ENCODE results near the gene DHX58. TPM values are rescaled to one million over a fixed set of nuclear protein-coding genes. Genes with fewer than 3 reads are reported as not detected.

Gene DHX58
- total and polyA plus RNA-seq, 4 donors, result 4.0 to 21.9 (median 12.2) TPM

DNA sequence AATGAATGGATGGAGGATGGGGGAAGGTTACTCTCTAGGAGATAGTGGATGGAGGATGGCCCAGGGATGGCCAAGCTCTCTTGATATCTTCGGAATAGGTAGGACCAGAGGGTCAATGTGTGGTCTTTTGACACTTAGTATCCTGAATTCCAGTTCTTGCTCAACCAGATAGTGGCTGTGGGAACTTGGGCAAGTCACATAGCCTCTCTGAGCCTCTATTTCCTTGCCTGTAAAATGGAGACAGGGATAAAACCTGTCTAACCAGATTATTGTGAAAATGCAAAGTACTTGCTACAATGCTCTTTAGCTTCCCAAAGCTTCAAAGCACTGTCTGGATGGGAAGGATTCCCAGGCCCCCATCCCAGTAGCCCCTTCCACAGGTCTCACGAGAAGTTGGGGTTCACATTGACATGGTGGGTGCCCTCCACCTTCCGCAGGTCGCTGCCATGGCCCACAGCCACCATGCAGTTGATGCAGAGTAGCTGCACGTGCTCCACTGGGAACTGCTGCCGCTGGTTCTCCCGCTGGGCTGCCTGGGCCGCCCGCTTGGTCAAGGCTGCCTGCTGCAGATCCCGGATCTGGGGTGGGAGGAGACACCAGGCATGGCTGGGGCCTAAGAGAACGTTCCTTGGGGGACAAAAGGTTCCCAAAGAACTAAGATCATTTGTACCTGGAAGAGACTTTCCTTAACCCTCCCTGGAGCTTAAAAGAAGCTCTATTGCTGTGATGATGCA is 9.1 kb downstream of the DHX58 start (continued):
- TF ChIP-seq, protein P1, sequence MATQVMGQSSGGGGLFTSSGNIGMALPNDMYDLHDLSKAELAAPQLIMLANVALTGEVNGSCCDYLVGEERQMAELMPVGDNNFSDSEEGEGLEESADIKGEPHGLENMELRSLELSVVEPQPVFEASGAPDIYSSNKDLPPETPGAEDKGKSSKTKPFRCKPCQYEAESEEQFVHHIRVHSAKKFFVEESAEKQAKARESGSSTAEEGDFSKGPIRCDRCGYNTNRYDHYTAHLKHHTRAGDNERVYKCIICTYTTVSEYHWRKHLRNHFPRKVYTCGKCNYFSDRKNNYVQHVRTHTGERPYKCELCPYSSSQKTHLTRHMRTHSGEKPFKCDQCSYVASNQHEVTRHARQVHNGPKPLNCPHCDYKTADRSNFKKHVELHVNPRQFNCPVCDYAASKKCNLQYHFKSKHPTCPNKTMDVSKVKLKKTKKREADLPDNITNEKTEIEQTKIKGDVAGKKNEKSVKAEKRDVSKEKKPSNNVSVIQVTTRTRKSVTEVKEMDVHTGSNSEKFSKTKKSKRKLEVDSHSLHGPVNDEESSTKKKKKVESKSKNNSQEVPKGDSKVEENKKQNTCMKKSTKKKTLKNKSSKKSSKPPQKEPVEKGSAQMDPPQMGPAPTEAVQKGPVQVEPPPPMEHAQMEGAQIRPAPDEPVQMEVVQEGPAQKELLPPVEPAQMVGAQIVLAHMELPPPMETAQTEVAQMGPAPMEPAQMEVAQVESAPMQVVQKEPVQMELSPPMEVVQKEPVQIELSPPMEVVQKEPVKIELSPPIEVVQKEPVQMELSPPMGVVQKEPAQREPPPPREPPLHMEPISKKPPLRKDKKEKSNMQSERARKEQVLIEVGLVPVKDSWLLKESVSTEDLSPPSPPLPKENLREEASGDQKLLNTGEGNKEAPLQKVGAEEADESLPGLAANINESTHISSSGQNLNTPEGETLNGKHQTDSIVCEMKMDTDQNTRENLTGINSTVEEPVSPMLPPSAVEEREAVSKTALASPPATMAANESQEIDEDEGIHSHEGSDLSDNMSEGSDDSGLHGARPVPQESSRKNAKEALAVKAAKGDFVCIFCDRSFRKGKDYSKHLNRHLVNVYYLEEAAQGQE (IDR thresholded peaks at IDR 0.05), result no peak
- no peak for TF ChIP-seq NR2F2 (IDR thresholded peaks at IDR 0.05)

DNA sequence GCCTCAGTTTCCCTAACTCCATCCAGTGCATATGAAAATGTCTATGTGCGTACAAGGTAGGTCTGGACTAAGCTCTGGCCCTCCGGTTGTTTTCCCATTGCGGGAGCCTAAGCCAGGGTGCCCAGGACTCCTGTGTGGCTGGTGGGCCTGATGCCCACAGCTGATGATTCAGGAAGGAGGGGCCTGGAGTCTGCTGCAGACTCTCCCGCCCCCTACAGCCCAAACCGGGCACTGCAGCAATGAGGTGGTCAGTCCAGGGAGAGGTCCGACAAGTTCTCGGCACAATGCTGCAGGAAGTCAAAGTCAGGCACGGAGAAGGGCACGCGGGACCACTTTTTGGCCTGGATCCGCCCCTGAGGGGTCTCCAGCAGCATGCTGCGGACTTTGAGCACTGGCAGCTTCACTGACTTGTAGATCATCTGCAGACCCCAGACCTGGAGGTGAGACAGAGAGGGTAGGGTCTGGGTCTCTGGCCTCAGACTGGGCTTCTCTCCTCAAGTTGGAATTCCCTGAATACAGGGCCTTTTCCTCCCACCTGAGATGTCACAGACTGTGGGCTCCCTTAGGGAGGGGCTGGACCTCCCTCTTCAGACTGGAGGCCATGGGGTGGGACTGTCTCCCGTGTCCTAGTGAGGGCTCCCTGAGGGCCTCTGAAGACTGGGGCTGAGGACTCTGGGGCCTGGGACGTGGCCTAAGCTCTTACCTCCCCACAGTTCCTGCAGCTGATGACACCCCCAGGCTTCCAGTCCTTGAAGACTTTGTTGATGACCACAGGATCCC is 10.8 kb downstream of the DHX58 start:
- Histone ChIP-seq H3K9ac (ENCODE audit: low read depth in 1 of 2, low read length in 2 of 2) (no peak overlapping the region), H3K27ac (ENCODE audit: low read depth in 1 of 2, low read length in 2 of 2) (no peak overlapping the region), H3K9me3 (ENCODE audit: control insufficient read depth in 4 of 4, low read length in 3 of 4) (no peaks in the 10 kb centered on the region), H3K27me3 (ENCODE audit: control insufficient read depth in 4 of 4, insufficient read depth in 4 of 4, low read length in 3 of 4) (no peaks in the 10 kb centered on the region), H3K4me3 (ENCODE audit: low read depth in 1 of 3, low read length in 3 of 3) (no peak overlapping the region), H3K4me1 (ENCODE audit: control insufficient read depth in 4 of 4, insufficient read depth in 4 of 4, low read length in 3 of 4) (peaks cover 0 to 2% (median 0%) of the 10 kb centered on the region in 4 donors), H3K36me3 (ENCODE audit: control insufficient read depth in 4 of 4, insufficient read depth in 3 of 4, low read depth in 1 of 4, low read length in 3 of 4) (peaks cover 4 to 27% (median 11%) of the 10 kb centered on the region in 4 donors)
- TF ChIP-seq ATF3 (IDR thresholded peaks at IDR 0.05) (no peak), HNF4A (conservative IDR thresholded peaks at IDR 0.05) (no peak), RAD21 (IDR thresholded peaks at IDR 0.05) (peak; percentile 84 to 89)
- TF ChIP-seq, protein P2, sequence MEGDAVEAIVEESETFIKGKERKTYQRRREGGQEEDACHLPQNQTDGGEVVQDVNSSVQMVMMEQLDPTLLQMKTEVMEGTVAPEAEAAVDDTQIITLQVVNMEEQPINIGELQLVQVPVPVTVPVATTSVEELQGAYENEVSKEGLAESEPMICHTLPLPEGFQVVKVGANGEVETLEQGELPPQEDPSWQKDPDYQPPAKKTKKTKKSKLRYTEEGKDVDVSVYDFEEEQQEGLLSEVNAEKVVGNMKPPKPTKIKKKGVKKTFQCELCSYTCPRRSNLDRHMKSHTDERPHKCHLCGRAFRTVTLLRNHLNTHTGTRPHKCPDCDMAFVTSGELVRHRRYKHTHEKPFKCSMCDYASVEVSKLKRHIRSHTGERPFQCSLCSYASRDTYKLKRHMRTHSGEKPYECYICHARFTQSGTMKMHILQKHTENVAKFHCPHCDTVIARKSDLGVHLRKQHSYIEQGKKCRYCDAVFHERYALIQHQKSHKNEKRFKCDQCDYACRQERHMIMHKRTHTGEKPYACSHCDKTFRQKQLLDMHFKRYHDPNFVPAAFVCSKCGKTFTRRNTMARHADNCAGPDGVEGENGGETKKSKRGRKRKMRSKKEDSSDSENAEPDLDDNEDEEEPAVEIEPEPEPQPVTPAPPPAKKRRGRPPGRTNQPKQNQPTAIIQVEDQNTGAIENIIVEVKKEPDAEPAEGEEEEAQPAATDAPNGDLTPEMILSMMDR (IDR thresholded peaks at IDR 0.05; ENCODE audit: low read depth, low read length, missing input control), result peak; percentile 75
- DNase-seq (ENCODE audit: low spot score), result peak; percentile 86
- 62% methylated on average over 14 of the region's 14 CpGs for WGBS

DNA sequence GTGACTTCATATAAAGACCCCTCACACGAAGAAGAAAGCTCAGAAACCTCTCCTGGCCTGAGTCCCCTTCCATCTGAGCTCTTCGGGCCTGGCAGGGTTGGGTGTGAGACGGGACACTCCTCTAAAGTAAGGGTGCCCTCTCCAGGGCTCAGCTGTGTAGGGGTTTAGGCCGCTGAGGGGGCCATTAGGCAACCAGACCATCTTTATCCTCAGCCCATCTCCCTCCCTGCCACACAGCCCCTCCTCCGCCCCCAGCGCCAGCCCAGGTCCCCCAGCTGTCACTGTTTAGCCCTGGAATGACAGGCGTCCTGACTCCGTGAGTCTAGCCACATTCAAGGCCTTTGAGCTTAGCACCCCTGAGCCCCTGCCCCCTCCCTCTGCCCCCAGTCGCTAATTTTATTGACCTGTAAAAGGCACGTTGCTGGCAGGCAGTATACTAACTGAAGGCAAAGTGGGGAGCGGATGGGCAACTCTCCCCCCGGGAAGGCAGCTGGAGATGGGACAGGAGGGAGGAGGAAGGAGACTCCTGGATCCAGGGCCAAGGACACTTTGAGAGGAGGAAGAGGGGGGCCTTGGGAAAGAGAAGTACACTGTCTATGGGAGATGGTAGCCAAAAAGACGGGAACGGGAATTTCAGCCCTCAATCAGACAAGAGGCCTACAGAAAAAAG is 13.6 kb downstream of the DHX58 start:
- Histone ChIP-seq H3K9ac (ENCODE audit: low read depth in 1 of 2, low read length in 2 of 2) (no peak overlapping the region), H3K4me3 (ENCODE audit: low read depth in 1 of 3, low read length in 3 of 3) (no peak overlapping the region), H3K9me3 (ENCODE audit: control insufficient read depth in 4 of 4, low read length in 3 of 4) (no peaks in the 10 kb centered on the region), H3K36me3 (ENCODE audit: control insufficient read depth in 4 of 4, insufficient read depth in 3 of 4, low read depth in 1 of 4, low read length in 3 of 4) (peaks cover 0 to 11% (median 5%) of the 10 kb centered on the region in 4 donors), H3K27me3 (ENCODE audit: control insufficient read depth in 4 of 4, insufficient read depth in 4 of 4, low read length in 3 of 4) (no peaks in the 10 kb centered on the region), H3K4me1 (ENCODE audit: control insufficient read depth in 4 of 4, insufficient read depth in 4 of 4, low read length in 3 of 4) (peaks cover 0 to 10% (median 5%) of the 10 kb centered on the region in 4 donors), H3K27ac (ENCODE audit: low read depth in 1 of 2, low read length in 2 of 2) (no peak overlapping the region)
- DNase-seq (ENCODE audit: low spot score), result no peak
- 75% methylated on average over 14 of the region's 14 CpGs for WGBS
- TF ChIP-seq ATF3 (IDR thresholded peaks at IDR 0.05), result no peak
- no peak for TF ChIP-seq EGR1 (IDR thresholded peaks at IDR 0.05; ENCODE audit: low read depth in 2 of 2)
- no peak for TF ChIP-seq GABPA (IDR thresholded peaks at IDR 0.05 in 1 of 2, conservative IDR thresholded peaks at IDR 0.05 in 1 of 2)
- TF ChIP-seq RXRA (IDR thresholded peaks at IDR 0.05), result no peak
- TF ChIP-seq TAF1 (conservative IDR thresholded peaks at IDR 0.05), result no peak
- TF ChIP-seq RAD21 (IDR thresholded peaks at IDR 0.05), result no peak
- no peak for TF ChIP-seq ZBTB33 (IDR thresholded peaks at IDR 0.05)
- no peak for TF ChIP-seq YY1 (IDR thresholded peaks at IDR 0.05)
- TF ChIP-seq, protein P1 (IDR thresholded peaks at IDR 0.05), result no peak
- TF ChIP-seq HNF4G (IDR thresholded peaks at IDR 0.05), result no peak
- no peak for TF ChIP-seq MAX (IDR thresholded peaks at IDR 0.05)
